Kidney (tissue), 14 donors: Measurements from ENCODE around the gene ST3GAL3. TPM values are rescaled to one million over a fixed set of nuclear protein-coding genes. Genes with fewer than 3 reads are reported as not detected.

ENCODE experiments used
- DNase-seq, 5 donors: peaks; one replicate each; pipeline ENCODE4 v3.0.0-alpha.2; 2013 to 2020
- FAIRE-seq: peaks from 2 replicates; lab custom pipeline; 2012; peaks lifted over from hg19 to GRCh38; lab: Jason Lieb, UNC
- H3K27ac ChIP-seq, 2 donors: one replicate each; pipeline ENCODE4 v1.7.0; 2013; ENCODE audit warnings: low read depth in 2 of 2, low read length in 2 of 2, inconsistent platforms in 1 of 2
- H3K27me3 ChIP-seq: one replicate; pipeline ENCODE4 v1.7.1; 2013; ENCODE audit warnings: low read length, inconsistent platforms; ENCODE audit not compliant: control insufficient read depth, insufficient read depth
- H3K36me3 ChIP-seq, 3 donors: one replicate each; pipeline versions ENCODE4 v1.7.0 to v1.7.1; 2013; ENCODE audit warnings: low read length in 3 of 3, control low read depth in 1 of 3, inconsistent platforms in 1 of 3; ENCODE audit not compliant: insufficient read depth in 3 of 3, control insufficient read depth in 2 of 3
- H3K4me1 ChIP-seq, 3 donors: one replicate each; pipeline versions ENCODE4 v1.7.0 to v1.7.1; 2013; ENCODE audit warnings: low read length in 3 of 3, inconsistent platforms in 1 of 3, low read depth in 1 of 3; ENCODE audit not compliant: control insufficient read depth in 2 of 3, insufficient read depth in 2 of 3
- H3K4me3 ChIP-seq, 3 donors: one replicate each; pipeline versions ENCODE4 v1.7.0 to v1.8.1; 2013; ENCODE audit warnings: low read length in 3 of 3, control low read depth in 1 of 3, inconsistent platforms in 1 of 3
- H3K9ac ChIP-seq, 3 donors: one replicate each; pipeline versions ENCODE4 v1.7.0 to v1.7.1; 2013; ENCODE audit warnings: low read length in 3 of 3, control low read depth in 1 of 3, inconsistent platforms in 1 of 3
- H3K9me3 ChIP-seq, 3 donors: one replicate each; pipeline versions ENCODE4 v1.7.0 to v1.7.1; 2013; ENCODE audit warnings: low read length in 3 of 3, control low read depth in 1 of 3, inconsistent platforms in 1 of 3; ENCODE audit not compliant: control insufficient read depth in 2 of 3, insufficient read depth in 1 of 3
- CTCF ChIP-seq: IDR thresholded peaks from 3 replicates; pipeline ENCODE4 v1.5.1; 2012; ENCODE audit warnings: mild to moderate bottlenecking, moderate library complexity, borderline replicate concordance; ENCODE audit not compliant: insufficient read depth; ENCODE audit errors: extremely low read depth
- intact Hi-C: fragments of 100-400 bp; cut with DNase I; formaldehyde crosslinking; loops from one replicate; pipeline ENCODE4 v1.11.1; 2022
- polyA plus RNA-seq: library from polyadenylated mRNA; stranded (reverse); fragments of 350-450 nt; fragmentation: Illumina TruSeq; extraction: RNeasy Lipid Tissue Mini Kit (QIAGEN cat#74804); gene quantifications from one replicate; pipeline ENCODE4 v1.2.3, GENCODE V29; 2014; ENCODE audit warnings: low read depth, low replicate concordance; ENCODE audit not compliant: insufficient read depth
- total RNA-seq: library from RNA; stranded (reverse); fragmentation: NEBNext Ultra II Directional; extraction: Animal tissue kit (Norgen Biotek cat#: 25700); gene quantifications from one replicate; pipeline ENCODE4 v1.2.1, GENCODE V29; 2021
- donor health status: control.
- donor health status: control.
- donor health status: control.
- donor health status: control.
- donor health status: control.
- donor health status: DM: yes; HTN: yes; CAD: no.
- donor health status: Normal renal cell carcinoma (clear cell type).

The ST3GAL3 gene
- total and polyA plus RNA-seq, 2 donors from 2014 or later: 15.3 to 21.3 TPM

DNA sequence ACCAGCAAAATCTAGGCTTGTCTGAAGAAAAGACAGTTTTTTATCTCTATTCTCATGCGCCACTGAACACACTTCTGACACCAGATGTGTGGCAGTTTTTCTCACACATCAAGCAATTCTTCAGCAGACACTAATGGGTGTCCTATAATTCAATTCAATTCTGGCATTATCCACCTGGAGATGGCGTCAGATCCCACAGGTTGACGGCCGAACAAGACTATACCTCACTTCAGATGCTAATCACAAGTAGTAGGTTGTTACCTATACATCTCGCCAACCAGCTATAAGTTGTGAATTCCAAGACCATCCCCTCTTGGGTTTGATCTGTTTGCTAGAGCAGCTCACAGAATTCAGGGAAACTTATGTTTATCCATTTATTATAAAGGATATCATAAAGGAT is 136.3 kb downstream of the ST3GAL3 start:
- peaks cover 0 to 4% (median 0%) of the 10 kb centered on the region in 3 donors for H3K4me1 ChIP-seq
- intact Hi-C loops: no loop called here
- H3K9me3 ChIP-seq: no peaks in the 10 kb centered on the region
- FAIRE-seq (no peak), DNase-seq (no peak)
- TF ChIP-seq CTCF: no peak
- H3K27ac ChIP-seq: no peak overlapping the region
- H3K9ac ChIP-seq: no peak overlapping the region
- H3K27me3 ChIP-seq: no peaks in the 10 kb centered on the region
- peaks cover 0 to 2% (median 0%) of the 10 kb centered on the region in 3 donors for H3K36me3 ChIP-seq
- H3K4me3 ChIP-seq: no peak overlapping the region

DNA sequence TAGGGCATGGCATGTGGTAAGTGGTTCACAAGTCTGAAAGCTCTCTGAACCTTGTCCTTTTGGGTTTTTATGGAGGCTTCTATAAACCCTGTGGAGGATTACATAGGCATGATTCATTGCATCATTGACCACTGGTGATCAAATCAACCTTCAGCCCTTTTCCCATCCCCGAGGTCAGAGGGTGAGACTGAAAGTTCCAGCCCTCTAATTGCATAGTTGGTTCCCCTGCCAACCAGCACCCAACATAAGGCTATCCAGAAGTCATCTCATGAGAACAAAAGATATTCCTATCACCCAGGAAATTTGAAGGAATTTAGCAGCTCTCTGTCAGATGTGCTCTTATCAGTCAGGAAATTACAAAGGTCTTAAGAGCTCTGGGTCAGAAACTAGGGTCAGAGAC is 136.8 kb downstream of the ST3GAL3 start:
- Histone ChIP-seq H3K4me1 (peaks cover 0 to 4% (median 0%) of the 10 kb centered on the region in 3 donors), H3K27me3 (no peaks in the 10 kb centered on the region), H3K36me3 (peaks cover 0 to 2% (median 0%) of the 10 kb centered on the region in 3 donors), H3K4me3 (no peak overlapping the region), H3K27ac (no peak overlapping the region), H3K9ac (no peak overlapping the region), H3K9me3 (no peaks in the 10 kb centered on the region)
- TF ChIP-seq CTCF: no peak
- no peak for FAIRE-seq
- no peak for DNase-seq
- intact Hi-C loops: no loop called here

DNA sequence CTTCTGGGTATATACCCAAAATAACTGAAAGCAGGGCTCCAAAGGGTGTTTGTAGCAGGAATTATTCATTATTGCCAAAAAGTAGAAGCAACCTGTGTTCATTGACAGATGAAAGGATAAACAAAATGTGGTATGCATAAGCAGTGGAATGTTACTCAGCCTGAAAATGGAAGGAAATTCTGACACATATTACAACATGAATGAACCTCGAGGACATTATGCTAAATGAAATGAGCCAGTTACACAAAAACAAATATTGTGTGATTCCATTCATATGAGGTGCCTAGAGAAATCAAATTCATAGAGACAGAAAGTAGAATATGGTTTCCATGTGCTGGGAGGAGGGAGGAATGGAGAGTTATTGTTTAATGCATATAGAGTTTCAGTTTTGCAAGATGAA is 140.0 kb downstream of the ST3GAL3 start:
- Histone ChIP-seq H3K4me1 (no peaks in the 10 kb centered on the region), H3K27ac (no peak overlapping the region), H3K9me3 (no peaks in the 10 kb centered on the region), H3K27me3 (no peaks in the 10 kb centered on the region), H3K9ac (no peak overlapping the region), H3K4me3 (no peak overlapping the region), H3K36me3 (peaks cover 0 to 2% (median 0%) of the 10 kb centered on the region in 3 donors)
- FAIRE-seq: no peak
- DNase-seq: no peak
- intact Hi-C loops: no loop called here
- TF ChIP-seq CTCF: no peak

GRCh38 chr1:43847882-43848281 is 140.5 kb downstream of the ST3GAL3 start:
- FAIRE-seq (no peak), DNase-seq (no peak)
- TF ChIP-seq CTCF: no peak
- H3K9ac ChIP-seq: no peak overlapping the region
- no peak overlapping the region for H3K4me3 ChIP-seq
- H3K9me3 ChIP-seq: no peaks in the 10 kb centered on the region
- H3K4me1 ChIP-seq: no peaks in the 10 kb centered on the region
- H3K36me3 ChIP-seq: peaks cover 0 to under 1% (median 0%) of the 10 kb centered on the region in 3 donors
- no peaks in the 10 kb centered on the region for H3K27me3 ChIP-seq
- H3K27ac ChIP-seq: no peak overlapping the region
- intact Hi-C loops: no loop called here
